MM.1S (cell line): ENCODE measurements around the gene TXNDC17.
"Not testable (repeated sequence)": the region's sequence is repeated elsewhere in the genome, so short reads cannot be mapped to it uniquely, and the experiment has no call there.

Source experiments
- EZH2 ChIP-seq: fragments of 300-600 bp; sonication (generic); optimal IDR thresholded peaks from 2 replicates; pipeline ENCODE3; 2017; ENCODE audit warnings: low read depth, mild to moderate bottlenecking, antibody characterized with exemption, low read length, mixed read lengths
- EZH2phosphoT487 ChIP-seq: fragments of 300-600 bp; sonication (generic); IDR thresholded peaks from 2 replicates; pipeline ENCODE4 v1.6.1; 2018; ENCODE audit warnings: antibody characterized with exemption, low read length
- TF ChIP-seq, protein P1 (sequence below): fragments of 300-600 bp; sonication (generic); IDR thresholded peaks from 2 replicates; pipeline ENCODE4 v1.5.1; 2016; ENCODE audit warnings: antibody characterized with exemption, low read length, mixed read lengths

DNA sequence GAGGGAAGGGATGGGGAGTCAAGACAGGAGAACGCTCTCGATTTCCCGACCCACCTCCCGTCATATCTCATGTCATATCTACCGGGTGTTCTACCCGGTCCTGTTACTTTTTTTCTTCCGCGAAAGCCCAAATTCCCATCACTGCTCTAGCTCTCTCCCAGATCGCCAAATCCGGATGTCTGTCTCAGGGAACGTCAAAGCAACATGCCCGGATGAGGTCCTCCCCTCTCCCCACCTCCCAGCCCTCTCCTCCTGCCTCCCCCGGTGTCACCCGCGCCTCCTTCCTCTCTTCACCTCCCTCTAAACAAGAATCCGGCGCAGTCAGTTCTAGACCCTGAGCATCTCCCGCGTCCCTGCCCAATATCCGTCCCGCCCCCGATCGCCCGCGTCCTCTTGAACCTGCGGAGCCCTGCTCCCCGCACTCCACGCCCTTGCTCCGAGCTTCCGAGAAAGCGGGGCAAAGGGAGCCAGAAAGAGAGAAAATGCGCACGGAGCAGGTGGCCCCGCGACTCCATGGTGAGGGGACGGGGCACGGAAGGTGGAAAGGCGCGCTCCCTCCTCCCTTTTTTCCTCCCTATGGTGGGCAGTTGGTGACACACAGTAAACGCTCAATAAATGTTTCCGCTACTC lies 15.0 kb downstream of the TXNDC17 start:
- TF ChIP-seq, protein P1, sequence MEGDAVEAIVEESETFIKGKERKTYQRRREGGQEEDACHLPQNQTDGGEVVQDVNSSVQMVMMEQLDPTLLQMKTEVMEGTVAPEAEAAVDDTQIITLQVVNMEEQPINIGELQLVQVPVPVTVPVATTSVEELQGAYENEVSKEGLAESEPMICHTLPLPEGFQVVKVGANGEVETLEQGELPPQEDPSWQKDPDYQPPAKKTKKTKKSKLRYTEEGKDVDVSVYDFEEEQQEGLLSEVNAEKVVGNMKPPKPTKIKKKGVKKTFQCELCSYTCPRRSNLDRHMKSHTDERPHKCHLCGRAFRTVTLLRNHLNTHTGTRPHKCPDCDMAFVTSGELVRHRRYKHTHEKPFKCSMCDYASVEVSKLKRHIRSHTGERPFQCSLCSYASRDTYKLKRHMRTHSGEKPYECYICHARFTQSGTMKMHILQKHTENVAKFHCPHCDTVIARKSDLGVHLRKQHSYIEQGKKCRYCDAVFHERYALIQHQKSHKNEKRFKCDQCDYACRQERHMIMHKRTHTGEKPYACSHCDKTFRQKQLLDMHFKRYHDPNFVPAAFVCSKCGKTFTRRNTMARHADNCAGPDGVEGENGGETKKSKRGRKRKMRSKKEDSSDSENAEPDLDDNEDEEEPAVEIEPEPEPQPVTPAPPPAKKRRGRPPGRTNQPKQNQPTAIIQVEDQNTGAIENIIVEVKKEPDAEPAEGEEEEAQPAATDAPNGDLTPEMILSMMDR: not testable (repeated sequence)
- not testable (repeated sequence) for TF ChIP-seq EZH2phosphoT487, EZH2
